ENCODE results near the gene BSG. TPM values are rescaled to one million over a fixed set of nuclear protein-coding genes. Genes with fewer than 3 reads are reported as not detected.

Gene BSG
- total and polyA plus RNA-seq, 4 donors: 80.4 to 367 (median 149) TPM

DNA sequence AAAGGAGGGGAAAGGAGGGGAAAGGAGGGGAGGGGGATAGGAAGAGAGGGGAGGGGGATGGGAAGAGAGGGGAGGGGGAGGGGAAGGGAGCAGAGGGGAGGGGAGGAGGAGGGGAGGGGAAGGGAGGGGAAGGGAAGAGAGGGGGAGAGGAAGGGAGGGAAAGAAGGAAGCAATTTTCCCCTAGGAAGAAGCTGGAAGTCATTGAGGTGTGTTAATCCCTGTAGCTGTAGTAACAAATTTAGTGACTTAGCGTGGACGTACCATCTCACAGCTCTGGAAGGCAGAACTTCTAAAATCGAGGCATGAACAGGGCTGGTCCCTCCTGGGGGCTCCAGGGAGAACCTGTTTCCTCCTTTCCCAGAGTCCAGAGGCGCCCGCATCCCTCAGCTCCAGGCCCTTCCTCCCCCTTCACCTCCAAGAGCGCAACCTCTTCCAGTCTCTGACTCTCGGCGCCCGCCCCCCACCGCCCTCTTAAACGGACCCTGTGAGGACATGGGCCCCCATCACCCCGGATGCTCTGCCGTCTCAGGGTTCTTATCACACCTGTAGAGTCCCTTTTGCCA, 46.5 kb upstream of the BSG start:
- no peak overlapping the region for H3K27ac ChIP-seq (ENCODE audit: low read depth in 1 of 2, low read length in 2 of 2)
- no peaks in the 10 kb centered on the region for H3K9me3 ChIP-seq (ENCODE audit: control insufficient read depth in 4 of 4, low read length in 3 of 4)
- peaks cover 0 to 7% (median 2%) of the 10 kb centered on the region in 4 donors for H3K4me1 ChIP-seq (ENCODE audit: control insufficient read depth in 4 of 4, insufficient read depth in 4 of 4, low read length in 3 of 4)
- no peak for DNase-seq (ENCODE audit: low spot score)
- WGBS: 57% methylated on average over 13 of the region's 13 CpGs
- H3K36me3 ChIP-seq (ENCODE audit: control insufficient read depth in 4 of 4, insufficient read depth in 3 of 4, low read depth in 1 of 4, low read length in 3 of 4): no peaks in the 10 kb centered on the region
- no peak overlapping the region for H3K4me3 ChIP-seq (ENCODE audit: low read depth in 1 of 3, low read length in 3 of 3)
- no peaks in the 10 kb centered on the region for H3K27me3 ChIP-seq (ENCODE audit: control insufficient read depth in 4 of 4, insufficient read depth in 4 of 4, low read length in 3 of 4)
- TF ChIP-seq, protein P1, sequence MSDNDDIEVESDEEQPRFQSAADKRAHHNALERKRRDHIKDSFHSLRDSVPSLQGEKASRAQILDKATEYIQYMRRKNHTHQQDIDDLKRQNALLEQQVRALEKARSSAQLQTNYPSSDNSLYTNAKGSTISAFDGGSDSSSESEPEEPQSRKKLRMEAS (IDR thresholded peaks at IDR 0.05): no peak
- TF ChIP-seq RAD21 (IDR thresholded peaks at IDR 0.05) (no peak), YY1 (IDR thresholded peaks at IDR 0.05) (no peak), FOXA1 (IDR thresholded peaks at IDR 0.05) (no peak), TAF1 (conservative IDR thresholded peaks at IDR 0.05) (no peak), FOXA2 (IDR thresholded peaks at IDR 0.05) (no peak), HNF4G (IDR thresholded peaks at IDR 0.05) (no peak), NR2F2 (IDR thresholded peaks at IDR 0.05) (no peak), SP1 (IDR thresholded peaks at IDR 0.05) (no peak), JUND (IDR thresholded peaks at IDR 0.05) (no peak), RXRA (IDR thresholded peaks at IDR 0.05) (no peak), EGR1 (IDR thresholded peaks at IDR 0.05; ENCODE audit: low read depth in 2 of 2) (no peak)
- TF ChIP-seq, protein P2, sequence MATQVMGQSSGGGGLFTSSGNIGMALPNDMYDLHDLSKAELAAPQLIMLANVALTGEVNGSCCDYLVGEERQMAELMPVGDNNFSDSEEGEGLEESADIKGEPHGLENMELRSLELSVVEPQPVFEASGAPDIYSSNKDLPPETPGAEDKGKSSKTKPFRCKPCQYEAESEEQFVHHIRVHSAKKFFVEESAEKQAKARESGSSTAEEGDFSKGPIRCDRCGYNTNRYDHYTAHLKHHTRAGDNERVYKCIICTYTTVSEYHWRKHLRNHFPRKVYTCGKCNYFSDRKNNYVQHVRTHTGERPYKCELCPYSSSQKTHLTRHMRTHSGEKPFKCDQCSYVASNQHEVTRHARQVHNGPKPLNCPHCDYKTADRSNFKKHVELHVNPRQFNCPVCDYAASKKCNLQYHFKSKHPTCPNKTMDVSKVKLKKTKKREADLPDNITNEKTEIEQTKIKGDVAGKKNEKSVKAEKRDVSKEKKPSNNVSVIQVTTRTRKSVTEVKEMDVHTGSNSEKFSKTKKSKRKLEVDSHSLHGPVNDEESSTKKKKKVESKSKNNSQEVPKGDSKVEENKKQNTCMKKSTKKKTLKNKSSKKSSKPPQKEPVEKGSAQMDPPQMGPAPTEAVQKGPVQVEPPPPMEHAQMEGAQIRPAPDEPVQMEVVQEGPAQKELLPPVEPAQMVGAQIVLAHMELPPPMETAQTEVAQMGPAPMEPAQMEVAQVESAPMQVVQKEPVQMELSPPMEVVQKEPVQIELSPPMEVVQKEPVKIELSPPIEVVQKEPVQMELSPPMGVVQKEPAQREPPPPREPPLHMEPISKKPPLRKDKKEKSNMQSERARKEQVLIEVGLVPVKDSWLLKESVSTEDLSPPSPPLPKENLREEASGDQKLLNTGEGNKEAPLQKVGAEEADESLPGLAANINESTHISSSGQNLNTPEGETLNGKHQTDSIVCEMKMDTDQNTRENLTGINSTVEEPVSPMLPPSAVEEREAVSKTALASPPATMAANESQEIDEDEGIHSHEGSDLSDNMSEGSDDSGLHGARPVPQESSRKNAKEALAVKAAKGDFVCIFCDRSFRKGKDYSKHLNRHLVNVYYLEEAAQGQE (IDR thresholded peaks at IDR 0.05): no peak
- TF ChIP-seq, protein P3, sequence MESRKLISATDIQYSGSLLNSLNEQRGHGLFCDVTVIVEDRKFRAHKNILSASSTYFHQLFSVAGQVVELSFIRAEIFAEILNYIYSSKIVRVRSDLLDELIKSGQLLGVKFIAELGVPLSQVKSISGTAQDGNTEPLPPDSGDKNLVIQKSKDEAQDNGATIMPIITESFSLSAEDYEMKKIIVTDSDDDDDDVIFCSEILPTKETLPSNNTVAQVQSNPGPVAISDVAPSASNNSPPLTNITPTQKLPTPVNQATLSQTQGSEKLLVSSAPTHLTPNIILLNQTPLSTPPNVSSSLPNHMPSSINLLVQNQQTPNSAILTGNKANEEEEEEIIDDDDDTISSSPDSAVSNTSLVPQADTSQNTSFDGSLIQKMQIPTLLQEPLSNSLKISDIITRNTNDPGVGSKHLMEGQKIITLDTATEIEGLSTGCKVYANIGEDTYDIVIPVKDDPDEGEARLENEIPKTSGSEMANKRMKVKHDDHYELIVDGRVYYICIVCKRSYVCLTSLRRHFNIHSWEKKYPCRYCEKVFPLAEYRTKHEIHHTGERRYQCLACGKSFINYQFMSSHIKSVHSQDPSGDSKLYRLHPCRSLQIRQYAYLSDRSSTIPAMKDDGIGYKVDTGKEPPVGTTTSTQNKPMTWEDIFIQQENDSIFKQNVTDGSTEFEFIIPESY (IDR thresholded peaks at IDR 0.05): no peak
- TF ChIP-seq, protein P4, sequence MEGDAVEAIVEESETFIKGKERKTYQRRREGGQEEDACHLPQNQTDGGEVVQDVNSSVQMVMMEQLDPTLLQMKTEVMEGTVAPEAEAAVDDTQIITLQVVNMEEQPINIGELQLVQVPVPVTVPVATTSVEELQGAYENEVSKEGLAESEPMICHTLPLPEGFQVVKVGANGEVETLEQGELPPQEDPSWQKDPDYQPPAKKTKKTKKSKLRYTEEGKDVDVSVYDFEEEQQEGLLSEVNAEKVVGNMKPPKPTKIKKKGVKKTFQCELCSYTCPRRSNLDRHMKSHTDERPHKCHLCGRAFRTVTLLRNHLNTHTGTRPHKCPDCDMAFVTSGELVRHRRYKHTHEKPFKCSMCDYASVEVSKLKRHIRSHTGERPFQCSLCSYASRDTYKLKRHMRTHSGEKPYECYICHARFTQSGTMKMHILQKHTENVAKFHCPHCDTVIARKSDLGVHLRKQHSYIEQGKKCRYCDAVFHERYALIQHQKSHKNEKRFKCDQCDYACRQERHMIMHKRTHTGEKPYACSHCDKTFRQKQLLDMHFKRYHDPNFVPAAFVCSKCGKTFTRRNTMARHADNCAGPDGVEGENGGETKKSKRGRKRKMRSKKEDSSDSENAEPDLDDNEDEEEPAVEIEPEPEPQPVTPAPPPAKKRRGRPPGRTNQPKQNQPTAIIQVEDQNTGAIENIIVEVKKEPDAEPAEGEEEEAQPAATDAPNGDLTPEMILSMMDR (IDR thresholded peaks at IDR 0.05; ENCODE audit: low read depth, low read length, missing input control): no peak
- TF ChIP-seq, protein P5, sequence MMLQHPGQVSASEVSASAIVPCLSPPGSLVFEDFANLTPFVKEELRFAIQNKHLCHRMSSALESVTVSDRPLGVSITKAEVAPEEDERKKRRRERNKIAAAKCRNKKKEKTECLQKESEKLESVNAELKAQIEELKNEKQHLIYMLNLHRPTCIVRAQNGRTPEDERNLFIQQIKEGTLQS (IDR thresholded peaks at IDR 0.05): no peak
- H3K9ac ChIP-seq (ENCODE audit: low read depth in 1 of 2, low read length in 2 of 2): no peak overlapping the region
